ENCODE results near the gene GLI1.
"Not testable (repeated sequence)": the region's sequence is repeated elsewhere in the genome, so short reads cannot be mapped to it uniquely, and the experiment has no call there.

GLI1 gene

DNA sequence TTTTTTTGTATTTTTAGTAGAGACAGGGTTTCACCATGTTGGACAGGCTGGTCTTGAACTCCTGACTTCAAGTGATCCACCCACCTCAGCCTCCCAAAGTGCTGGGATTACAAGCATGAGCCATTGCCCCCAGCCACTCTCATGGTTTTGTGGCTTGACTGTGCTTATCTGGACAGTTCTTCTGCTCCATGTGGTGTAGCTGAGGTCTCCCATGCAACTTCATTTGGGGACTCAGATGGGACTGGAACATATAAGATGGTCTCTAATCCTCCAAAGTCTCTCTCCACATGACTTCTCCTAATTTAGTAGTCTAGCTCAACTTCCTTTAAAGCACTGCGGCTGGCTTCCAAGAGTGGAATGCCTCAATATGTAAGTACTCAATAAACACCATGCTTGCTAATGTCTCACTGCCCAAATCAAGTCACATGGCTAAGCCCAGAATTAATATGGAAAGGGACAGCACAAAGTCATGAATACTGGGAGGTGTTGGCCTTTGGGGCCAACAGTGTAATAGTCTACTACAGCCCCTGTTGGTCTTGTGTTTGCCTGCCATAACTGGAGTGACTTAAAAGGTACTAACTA lies 17.6 kb upstream of the GLI1 start:
- DNase-seq = no peak

DNA sequence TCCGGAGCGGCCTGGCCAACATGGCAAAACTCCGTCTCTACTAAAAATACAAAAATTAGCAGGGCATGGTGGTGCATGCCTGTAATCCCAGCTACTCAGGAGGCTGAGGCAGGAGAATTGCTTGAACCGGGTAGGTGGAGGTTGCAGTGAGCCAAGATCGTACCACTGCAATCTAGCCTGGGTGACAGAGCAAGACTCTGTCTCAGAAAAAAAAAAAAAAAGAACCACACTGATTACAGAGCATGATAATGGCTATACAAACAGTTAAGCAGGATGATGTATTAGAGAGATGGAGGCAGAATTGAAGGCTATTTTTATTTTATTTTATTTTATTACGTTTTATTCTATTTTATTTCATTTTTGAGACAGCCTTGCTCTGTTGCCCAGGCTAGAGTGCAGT lies 15.2 kb upstream of the GLI1 start:
- not testable (repeated sequence) for DNase-seq

DNA sequence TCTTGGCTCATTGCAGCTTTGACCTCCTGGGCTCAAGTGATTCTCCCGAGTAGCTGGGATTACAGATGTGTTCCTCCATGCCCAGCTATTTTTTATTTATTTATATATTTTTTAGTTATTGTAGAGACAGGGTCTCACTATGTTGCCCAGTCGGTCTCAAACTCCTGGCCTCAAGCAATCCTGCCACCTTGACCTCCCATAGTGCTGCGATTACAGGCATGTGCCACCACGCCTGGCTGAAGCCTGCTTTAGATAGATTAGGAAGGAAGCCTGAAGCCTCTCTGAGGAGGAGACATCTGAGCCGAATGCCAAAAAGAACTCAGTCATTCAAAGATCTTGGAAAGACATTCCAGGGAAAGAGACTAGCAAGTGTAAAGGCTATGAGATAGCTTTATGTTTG lies 14.8 kb upstream of the GLI1 start:
- DNase-seq = no peak

DNA sequence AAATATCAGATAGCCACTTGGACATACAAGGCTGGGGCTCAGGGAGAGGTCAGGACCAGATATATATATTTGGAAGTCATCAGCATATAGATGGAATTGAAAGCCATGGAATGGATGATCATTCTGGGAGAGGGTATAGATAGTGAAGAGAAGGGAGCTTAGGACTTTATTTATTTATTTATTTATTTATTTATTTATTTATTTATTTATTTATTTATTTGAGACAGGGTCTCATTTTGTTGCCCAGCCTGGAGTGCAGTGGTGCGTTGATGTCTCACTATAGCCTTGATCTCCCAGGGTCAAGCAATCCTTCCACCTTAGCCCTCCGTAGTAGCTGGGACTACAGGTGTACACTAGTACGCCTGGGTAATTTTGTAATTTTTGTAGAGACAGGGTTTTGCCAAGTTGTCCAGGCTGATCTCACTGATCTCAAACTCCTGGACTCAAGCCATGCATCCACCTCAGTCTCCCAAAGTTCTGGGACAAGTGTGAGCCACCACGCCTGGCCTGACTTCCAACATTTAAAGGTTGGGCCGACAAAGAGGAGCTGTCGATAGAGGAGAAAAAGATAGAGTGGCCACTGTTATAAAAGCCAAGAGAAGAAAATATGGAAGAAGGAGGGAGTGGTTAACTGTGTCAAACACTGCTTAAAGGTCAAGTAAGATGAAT lies 13.2 kb upstream of the GLI1 start:
- no peak for DNase-seq

DNA sequence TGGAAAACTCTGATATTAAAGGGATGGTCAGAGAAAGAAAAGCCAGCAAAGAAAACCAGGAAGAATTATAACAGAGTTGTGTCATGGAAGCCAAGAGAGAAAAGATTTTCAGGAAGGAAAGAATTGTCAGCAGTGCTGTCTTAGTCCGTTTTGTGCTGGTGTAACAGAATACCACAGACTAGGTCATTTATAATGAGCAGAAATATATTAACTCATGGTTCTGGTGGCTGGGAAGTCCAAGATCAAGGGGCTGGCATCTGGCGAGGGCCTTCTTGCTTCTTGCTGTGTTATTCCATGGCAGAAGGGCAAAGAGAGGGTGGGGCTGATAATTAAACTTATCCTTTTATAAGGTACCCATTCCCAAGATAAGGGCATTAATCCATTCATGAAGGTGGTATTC lies 10.9 kb upstream of the GLI1 start:
- no peak for DNase-seq

DNA sequence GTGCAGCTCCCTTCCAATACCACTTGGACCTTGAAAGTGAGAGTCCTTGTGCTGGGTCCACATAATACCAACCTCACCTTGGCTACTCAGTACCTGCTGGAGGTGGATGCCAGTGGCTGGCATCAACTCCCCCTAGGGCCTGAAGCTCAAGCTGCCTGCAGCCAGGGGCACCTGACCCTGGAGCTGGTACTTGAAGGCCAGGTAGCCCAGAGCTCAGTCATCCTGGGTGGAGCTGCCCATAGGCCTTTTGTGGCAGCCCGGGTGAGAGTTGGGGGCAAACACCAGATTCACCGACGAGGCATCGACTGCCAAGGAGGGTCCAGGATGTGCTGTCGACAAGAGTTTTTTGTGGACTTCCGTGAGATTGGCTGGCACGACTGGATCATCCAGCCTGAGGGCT lies 10.2 kb upstream of the GLI1 start:
- DNase-seq = no peak

DNA sequence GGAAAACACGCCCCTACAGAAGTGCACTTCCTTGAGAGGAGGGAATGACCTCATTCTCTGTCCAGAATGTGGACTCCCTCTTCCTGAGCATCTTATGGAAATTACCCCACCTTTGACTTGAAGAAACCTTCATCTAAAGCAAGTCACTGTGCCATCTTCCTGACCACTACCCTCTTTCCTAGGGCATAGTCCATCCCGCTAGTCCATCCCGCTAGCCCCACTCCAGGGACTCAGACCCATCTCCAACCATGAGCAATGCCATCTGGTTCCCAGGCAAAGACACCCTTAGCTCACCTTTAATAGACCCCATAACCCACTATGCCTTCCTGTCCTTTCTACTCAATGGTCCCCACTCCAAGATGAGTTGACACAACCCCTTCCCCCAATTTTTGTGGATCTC lies 9.5 kb upstream of the GLI1 start:
- no peak for DNase-seq

DNA sequence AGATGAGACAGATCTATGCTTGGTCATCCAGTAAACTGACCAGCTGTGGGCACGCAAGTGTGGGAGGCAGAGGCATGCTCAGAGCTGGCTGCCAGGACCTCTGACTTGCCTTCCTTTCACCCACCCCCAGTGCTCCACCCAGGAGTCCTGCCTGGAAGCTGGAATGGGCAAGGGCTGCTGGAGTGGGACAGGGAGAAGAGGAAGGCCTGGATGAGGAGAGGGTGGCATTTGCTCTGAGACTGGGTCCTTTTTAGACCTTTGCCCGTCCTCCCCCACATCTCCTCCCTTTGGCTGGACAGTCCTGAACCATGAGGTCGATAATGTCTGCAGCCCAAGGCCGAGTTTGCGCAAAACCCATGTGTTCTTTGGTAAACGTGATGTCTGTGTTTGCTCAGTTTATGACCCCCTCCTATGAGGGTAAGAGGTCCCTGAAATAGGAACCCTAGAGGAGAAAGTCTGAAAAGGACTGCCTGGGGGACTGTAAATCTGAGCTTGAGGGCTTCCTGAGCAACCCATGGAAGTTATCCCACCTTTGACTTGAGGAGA lies 8.3 kb upstream of the GLI1 start:
- DNase-seq = no peak

DNA sequence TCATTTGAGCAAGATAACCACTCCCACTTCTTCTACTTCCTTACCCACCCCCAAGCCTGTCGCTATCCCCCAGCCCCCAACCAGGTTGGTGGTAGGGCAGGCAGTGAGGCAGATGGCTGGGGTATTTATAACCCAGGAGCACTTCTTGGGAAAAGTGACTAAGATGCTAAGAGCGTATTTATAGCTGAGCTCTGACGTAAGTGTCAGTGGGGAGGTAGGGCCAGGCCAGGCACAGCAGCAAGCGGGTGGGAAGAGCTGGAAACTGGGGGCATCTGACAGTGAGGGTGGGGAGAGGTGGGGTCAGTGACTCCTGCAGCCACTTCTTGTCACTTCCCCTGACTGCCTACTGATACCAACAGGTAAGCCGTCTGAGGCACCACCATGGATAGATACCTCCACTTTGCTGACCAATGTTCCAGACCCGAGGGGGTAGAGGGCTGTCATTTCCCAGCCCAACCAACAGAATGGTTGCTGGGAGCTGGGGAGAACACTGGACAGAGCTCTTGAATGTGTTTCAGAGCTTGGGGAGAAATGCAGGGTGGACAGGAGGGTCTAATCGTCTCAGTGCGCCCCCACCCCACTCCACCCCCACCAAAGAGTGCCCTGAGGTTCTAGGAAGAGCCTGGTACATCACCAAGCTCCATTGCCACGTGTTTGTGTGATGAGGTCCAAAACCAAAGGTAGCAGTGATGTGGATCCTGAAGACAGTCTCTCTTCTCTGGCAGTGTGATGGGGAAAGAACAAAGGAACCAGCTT lies 7.2 kb upstream of the GLI1 start:
- no peak for DNase-seq

DNA sequence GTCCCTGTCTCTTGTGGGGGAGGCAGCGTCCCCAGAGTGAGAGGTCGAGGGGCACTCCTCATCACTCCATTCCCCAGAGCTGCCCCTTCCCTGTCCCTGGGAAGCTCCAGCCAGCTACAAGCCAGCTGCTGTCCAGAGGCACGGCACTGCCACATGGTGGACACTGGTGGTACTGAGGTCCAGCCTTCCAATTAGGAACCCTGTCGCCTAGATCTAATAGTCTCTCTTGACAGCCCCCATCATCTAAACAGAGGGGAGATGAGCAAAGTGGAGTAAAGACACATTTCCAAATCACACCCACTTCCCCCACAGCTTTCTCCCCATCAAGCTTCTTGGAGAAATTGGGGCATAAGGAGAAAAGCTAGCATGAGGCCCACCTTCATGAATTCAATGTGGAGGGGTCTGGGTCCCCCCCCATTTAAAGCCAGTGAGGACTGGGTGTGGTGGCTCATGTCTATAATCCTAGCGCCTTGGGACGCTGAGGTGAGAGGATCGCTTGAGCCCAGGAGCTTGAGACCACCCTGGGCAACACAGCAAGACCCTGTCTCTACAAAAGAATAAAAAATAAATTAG lies 6.6 kb upstream of the GLI1 start:
- peak; percentile 63 for DNase-seq

DNA sequence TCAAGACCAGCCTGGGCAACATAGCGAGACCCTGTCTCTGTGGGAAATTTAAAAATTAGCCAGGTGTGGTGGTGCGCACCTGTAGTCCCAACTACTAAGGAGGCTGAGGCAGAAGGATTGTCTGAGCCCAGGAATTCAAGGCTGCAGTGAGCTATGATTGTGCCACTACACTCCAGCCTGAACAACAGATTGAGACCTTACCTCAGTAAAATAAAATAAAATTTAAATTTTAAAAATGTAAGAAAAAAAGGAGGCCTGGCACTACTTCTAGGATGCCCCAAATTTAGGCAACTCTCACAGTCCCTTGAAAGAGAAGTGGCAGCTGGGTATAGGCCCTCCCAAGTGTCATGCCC lies 5.4 kb upstream of the GLI1 start:
- DNase-seq = no peak

DNA sequence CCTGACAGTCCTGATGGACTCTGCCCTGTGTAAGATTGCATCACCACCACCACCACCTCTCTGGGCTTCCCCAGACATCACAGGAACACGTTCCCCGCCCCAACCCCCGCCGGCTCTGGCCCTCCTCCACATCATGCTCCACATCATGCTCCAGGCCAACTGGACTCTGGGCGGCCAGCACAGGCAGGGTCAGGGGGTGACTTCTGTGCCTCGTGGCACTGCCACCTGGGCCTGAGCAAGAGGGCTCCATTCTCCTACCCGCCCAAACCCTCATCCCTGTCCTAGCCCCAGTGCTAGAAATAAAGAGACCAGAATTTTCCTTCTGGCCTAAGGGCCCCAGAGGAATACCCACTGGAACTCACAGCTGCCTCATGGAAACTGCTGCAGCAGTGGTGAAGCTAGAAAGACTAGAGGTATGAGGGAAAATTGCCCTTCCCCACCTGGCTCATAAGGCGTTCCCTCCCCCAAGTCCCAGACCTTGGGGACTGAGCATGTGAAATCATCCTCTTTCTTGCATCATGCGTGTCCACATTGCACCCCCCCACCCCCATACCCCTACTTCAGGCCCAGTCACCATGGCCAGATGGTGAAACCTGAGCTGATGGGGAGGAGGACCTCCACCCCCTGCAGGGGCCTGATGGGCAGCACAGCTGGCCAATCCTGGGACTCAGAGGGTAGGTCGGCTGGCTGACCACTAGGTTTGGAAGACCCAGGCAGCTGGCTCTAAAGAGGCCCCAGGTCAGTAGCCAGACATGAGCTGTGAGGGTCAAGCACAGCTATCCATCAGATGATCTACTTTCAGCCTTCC lies 4.8 kb upstream of the GLI1 start, which contains the start of gene INHBE:
Gene INHBE (plus strand): TSS at position 742 of the 808 bp plus-strand sequence. CDS start 230 bp downstream, outside the sequence.
- no peak for DNase-seq

DNA sequence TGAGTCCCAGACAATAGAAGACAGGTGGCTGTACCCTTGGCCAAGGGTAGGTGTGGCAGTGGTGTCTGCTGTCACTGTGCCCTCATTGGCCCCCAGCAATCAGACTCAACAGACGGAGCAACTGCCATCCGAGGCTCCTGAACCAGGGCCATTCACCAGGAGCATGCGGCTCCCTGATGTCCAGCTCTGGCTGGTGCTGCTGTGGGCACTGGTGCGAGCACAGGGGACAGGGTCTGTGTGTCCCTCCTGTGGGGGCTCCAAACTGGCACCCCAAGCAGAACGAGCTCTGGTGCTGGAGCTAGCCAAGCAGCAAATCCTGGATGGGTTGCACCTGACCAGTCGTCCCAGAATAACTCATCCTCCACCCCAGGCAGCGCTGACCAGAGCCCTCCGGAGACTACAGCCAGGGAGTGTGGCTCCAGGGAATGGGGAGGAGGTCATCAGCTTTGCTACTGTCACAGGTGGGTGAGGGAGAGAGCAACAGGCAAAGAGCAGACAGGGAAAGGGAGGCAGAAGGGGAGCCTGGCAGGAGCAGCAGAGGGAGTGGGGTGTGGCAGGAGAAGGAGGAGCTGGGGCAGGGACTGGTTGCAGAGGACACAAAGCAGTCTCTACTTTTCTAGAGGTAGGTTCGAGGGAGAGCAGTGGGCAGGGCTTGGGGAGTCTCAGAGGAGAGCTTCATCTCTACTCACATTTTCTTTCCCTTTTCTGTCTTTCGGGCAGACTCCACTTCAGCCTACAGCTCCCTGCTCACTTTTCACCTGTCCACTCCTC lies 4.0 kb upstream of the GLI1 start:
- no peak for DNase-seq

DNA sequence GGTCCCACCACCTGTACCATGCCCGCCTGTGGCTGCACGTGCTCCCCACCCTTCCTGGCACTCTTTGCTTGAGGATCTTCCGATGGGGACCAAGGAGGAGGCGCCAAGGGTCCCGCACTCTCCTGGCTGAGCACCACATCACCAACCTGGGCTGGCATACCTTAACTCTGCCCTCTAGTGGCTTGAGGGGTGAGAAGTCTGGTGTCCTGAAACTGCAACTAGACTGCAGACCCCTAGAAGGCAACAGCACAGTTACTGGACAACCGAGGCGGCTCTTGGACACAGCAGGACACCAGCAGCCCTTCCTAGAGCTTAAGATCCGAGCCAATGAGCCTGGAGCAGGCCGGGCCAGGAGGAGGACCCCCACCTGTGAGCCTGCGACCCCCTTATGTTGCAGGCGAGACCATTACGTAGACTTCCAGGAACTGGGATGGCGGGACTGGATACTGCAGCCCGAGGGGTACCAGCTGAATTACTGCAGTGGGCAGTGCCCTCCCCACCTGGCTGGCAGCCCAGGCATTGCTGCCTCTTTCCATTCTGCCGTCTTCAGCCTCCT lies 3.4 kb upstream of the GLI1 start:
- peak; percentile 55 for DNase-seq

DNA sequence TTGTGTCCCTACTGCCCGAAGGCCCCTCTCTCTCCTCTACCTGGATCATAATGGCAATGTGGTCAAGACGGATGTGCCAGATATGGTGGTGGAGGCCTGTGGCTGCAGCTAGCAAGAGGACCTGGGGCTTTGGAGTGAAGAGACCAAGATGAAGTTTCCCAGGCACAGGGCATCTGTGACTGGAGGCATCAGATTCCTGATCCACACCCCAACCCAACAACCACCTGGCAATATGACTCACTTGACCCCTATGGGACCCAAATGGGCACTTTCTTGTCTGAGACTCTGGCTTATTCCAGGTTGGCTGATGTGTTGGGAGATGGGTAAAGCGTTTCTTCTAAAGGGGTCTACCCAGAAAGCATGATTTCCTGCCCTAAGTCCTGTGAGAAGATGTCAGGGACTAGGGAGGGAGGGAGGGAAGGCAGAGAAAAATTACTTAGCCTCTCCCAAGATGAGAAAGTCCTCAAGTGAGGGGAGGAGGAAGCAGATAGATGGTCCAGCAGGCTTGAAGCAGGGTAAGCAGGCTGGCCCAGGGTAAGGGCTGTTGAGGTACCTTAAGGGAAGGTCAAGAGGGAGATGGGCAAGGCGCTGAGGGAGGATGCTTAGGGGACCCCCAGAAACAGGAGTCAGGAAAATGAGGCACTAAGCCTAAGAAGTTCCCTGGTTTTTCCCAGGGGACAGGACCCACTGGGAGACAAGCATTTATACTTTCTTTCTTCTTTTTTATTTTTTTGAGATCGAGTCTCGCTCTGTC lies 2.7 kb upstream of the GLI1 start:
- DNase-seq = no peak

DNA sequence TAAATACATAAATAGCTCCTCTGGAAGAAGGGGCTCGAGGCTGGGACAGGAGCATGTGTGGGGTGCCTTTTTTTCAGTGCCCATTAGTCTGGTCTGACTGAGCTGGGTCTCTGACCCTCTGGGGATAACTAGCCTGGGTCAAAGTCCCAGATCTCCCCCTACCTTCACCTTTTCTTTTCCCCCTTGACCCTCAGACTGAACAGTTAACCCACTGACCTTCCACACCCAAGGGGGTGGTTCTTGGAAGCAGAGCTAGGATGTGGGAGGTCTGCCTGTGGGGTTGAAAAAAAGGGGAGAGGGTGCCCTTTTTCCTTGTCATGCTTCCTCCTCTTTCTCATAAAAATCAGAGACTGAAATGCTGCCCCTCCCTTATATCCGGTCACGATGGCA lies 925 bp upstream of the GLI1 start:
- no peak for DNase-seq

DNA sequence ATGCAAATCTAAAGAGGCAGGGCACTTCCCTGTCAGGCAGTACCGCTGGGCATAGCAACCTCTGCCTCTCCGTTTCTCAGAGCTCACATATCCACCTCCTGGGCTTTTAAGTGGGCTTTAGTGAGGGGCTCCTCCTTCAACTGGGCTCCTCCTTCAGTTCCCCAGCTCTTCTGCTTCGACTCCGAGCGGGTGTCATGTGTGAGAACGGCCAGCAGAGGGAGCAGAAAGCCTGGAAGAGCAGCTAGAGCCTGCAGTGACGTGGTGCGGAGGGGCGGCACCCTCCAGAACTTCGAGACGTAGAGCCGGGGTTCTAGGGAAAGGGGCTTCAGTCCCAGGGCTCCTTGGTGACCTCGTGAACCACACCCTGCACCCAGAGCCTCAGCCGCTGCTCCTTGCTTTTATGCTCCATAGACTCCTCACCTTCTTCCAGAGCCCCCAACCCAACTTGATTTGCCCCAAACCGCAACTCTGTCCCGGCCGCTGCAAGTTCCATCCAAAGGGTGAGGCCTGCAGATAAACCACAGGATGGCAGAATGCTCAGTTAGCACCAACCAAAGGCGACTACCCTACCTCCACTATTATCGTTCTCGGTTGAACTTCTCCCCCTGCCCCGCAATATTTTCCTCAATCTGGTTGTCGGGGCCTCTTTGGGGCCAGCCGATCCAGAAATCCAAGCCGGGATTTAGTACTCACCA lies 383 bp upstream of the GLI1 start:
- DNase-seq = peak; percentile 96

DNA sequence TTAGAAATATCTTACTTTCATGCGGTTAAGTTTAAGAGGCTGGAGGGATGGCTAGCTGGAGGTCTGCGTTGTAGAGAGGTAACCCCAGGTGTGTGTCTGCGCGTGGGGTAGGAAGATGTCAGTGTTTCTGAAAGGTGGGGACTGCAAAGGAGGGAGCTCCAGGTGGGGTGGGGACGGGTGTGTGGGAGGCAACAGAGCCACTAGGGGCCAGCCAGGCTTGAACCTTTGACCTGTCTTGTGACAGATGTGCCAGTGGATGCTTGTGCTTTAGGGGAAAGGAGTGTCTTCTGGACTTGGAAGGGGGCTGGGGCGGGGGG lies 841 bp downstream of the GLI1 start:
- no peak for DNase-seq

DNA sequence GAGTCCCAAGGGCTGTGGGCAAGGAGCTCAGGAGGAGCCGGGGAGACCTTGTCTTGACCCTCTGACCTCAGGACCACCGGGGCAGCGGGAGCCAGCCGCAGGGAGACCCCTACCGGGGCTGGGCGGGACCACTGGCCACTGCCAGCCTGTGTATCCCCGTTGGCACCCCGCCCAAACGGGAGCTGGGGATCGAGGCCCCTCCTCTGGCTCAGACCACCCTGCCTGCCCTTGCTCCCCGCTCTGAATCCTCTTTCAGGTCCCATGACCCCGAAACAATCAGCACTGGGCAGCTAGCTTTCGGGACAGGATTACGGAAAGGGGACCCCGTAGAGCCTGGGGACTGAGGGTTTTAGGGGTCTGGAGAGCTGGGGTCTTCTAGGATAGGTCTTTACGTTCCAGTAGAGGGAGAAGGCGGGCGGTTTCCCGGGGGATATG lies 1.3 kb downstream of the GLI1 start:
- no peak for DNase-seq

DNA sequence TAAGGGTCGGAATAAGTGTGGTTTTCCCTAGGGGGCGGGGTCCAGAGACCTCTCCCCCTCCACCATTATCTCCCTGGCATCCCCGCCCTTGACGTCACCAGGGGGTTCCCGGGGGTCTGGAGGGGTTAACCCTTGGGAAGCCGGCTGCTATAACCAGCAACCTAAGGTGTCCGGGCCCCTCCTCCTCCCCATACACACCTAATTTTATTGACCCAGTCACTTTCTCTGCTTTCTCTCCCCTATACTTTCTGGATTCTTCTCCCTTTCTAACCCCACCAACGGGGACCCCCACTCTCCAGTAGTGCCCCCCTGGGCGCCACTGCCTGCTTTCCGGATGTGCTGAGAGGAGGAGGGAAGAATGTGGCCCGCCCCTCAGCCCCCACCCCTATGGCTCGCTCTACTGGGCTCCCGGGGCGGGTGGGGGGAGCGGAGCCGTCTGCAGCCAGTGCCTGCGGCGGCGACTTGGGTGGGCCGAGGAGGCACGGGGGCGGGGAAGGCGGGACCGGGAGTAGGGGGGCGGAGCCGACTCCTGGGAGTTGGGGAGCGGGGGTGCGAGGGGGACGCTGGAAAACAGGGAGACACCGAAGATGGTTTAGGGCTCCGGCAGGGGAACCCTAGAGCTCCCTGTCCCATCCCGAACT lies 1.8 kb downstream of the GLI1 start:
- no peak for DNase-seq
